ENCODE results near the gene G0S2.

The G0S2 gene

DNA sequence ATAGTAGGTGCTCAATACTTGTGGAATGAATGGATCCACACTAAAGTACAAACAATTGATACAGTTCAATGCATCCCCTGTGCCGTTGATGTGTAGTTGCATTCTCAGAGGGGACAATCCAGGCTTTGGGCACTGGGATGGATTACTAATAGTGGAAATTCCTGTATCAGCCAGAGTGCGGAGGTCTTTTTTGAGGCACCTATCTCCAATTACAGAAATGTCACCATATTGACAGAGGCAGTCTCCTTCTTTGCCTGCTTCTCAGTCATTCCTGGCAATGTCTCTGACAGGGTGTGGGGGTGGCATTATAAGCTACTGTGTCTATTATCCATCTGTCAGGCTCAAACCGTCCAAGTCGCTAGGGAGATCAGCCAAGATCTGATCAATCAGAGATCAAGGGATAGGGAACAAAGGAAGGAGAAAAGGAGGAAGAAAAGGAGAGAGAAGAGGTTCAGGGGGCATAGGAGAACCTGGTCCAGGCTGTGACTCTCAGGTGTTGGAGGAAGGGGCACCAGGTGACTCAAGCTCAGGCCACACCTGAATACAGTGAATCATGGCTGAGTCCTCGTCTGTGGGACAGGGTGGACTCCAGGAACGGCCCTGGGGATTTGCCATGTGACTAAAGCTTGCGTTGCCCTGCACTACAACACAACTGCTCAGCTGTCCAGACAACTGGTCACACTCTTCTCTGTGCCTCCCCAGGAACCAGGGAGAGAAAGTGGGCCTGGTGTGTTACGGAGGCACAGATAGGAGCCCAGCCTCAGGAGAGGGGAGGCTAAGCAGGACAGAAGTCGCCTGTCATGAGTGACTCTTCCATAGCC lies 19.6 kb upstream of the G0S2 start:
- no peak overlapping the region for H3K4me3 ChIP-seq (ENCODE audit: low read depth, low read length)
- DNase-seq (ENCODE audit: low read depth): no peak
- TF ChIP-seq, protein P1, sequence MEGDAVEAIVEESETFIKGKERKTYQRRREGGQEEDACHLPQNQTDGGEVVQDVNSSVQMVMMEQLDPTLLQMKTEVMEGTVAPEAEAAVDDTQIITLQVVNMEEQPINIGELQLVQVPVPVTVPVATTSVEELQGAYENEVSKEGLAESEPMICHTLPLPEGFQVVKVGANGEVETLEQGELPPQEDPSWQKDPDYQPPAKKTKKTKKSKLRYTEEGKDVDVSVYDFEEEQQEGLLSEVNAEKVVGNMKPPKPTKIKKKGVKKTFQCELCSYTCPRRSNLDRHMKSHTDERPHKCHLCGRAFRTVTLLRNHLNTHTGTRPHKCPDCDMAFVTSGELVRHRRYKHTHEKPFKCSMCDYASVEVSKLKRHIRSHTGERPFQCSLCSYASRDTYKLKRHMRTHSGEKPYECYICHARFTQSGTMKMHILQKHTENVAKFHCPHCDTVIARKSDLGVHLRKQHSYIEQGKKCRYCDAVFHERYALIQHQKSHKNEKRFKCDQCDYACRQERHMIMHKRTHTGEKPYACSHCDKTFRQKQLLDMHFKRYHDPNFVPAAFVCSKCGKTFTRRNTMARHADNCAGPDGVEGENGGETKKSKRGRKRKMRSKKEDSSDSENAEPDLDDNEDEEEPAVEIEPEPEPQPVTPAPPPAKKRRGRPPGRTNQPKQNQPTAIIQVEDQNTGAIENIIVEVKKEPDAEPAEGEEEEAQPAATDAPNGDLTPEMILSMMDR (IDR thresholded peaks at IDR 0.05; ENCODE audit: low read depth, low read length, missing control alignments): no peak

DNA sequence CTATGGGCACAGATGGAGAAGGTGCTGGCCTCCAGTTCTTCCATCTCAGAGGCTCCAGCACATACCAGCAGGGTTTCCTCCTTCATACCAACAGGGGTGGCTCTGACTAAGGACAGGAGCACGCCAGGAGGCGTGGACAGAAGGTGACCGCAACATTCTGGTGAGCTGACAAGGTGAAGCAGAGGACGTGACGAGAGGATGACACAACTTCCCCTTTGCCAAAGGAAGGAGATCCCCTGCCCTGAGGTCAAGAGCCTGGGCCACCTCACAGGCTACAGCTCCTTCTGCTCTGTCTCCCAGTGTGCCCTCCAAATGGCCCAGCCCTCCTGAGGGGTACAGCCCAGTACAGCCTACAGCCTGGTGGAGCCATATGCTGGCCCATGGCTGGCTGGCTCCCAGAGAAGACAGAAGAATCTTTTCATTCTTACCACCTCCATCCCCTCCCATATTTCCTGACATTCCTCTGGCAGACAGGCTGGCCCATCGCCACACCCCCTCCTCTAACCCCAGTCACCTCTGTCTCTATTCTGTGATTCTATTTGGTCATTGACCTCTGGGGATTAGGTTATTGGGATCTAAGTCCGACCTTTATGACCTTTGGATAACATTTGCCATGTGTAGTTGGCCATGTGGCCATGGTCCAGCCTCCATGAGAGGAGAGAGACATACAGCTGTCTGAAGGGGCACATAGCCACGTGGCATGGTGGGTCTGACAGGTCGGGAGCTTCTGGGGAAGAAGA lies 17.9 kb upstream of the G0S2 start:
- no peak overlapping the region for H3K4me3 ChIP-seq (ENCODE audit: low read depth, low read length)
- no peak for DNase-seq (ENCODE audit: low read depth)
- TF ChIP-seq, protein P1 (IDR thresholded peaks at IDR 0.05; ENCODE audit: low read depth, low read length, missing control alignments): no peak

DNA sequence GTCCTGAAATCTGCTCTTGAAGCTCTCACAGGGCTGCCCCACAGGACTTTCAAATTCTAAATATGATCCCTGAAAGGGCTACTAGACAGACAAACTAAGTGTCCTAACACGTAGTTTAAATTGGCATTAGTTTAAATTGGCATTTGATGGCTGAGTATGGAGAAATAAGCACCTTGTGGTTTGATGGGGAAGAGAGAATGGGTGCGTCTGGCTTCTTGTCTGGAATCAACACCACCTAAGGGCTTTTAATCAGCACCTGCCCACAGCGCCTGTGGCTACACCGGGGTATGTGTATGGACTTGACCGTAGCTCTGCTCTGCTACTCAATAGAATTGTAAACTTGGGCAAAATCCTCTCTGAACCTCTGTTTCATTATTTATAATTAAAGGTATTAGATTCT lies 17.3 kb upstream of the G0S2 start:
- no peak overlapping the region for H3K4me3 ChIP-seq (ENCODE audit: low read depth, low read length)
- TF ChIP-seq, protein P1 (IDR thresholded peaks at IDR 0.05; ENCODE audit: low read depth, low read length, missing control alignments): no peak
- no peak for DNase-seq (ENCODE audit: low read depth)

DNA sequence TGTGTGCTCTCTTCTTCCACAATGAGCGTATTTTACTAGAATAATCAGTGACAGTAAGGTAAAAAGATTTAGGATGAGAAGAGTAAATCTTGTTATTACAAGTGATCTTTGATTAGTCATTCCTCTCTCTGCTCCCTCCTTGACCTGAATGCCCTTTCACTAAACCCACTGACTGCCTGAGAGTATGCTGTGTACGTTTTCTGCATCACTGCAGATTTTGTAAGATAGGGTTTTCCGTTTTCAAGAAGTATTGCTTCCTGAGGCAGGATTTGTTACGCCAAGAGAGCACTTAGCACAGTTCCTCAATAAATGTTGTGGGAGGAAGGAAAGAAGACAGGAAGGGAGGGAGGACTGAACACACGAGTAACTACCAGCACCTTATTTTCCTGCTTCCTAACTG lies 15.3 kb upstream of the G0S2 start:
- no peak overlapping the region for H3K4me3 ChIP-seq (ENCODE audit: low read depth, low read length)
- no peak for DNase-seq (ENCODE audit: low read depth)
- TF ChIP-seq, protein P1 (IDR thresholded peaks at IDR 0.05; ENCODE audit: low read depth, low read length, missing control alignments): no peak

DNA sequence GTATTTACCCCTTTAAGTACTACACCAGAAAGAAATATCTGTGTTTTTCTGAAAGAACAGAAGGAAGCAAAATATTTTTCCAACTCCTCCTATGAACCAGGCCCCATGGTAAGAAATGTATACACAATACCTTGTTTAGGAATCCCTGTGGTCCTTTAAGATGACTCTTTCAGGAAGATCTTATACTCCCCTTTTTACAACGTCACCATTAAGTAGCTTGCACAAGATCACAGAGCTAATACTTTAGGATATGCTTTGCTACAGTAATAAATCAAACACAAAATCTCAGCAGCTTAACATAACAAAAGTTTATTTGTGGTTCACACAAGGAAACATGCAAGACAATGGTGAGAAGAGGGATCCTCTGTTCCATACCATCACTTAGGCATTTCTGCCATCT lies 14.1 kb upstream of the G0S2 start:
- H3K4me3 ChIP-seq (ENCODE audit: low read depth, low read length): no peak overlapping the region
- no peak for DNase-seq (ENCODE audit: low read depth)
- TF ChIP-seq, protein P1 (IDR thresholded peaks at IDR 0.05; ENCODE audit: low read depth, low read length, missing control alignments): no peak

DNA sequence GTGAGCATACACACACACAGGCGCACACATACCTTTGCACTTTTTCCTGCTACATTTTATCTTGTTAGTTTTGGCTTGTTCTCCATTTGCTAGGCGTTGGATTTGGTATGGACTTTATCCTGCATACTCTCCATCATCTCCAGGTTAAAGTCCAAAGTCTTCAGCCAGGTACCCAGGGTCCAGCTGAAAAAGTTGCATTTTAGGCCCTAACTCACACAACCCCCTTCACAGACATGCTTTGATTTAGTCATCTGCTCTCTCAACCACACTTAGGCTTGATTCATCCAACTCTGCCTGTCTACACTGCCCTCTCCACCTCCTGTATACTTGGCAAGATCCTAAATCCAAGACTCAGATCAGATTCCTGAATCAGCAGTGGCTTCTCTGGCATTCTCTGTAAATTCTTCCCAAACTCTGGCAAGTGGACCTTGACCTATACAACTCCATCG lies 12.3 kb upstream of the G0S2 start:
- no peak overlapping the region for H3K4me3 ChIP-seq (ENCODE audit: low read depth, low read length)
- TF ChIP-seq, protein P1 (IDR thresholded peaks at IDR 0.05; ENCODE audit: low read depth, low read length, missing control alignments): no peak
- DNase-seq (ENCODE audit: low read depth): no peak

Measured in GM12864 (cell line).